ENCODE data around the gene VPS37D. TPM values are rescaled to one million over a fixed set of nuclear protein-coding genes. Genes with fewer than 3 reads are reported as not detected.

Gene VPS37D
- total RNA-seq, result 19.4 TPM

GRCh38 chr7:73667344-73668102 is at the start of gene VPS37D:
TSS of gene VPS37D (plus strand) at chr7:73667831. CDS start at chr7:73667959, 128 bp downstream.

GRCh38 chr7:73623798-73624668 is 43.6 kb upstream of the VPS37D start, which contains the start of gene MLXIPL:
TSS of gene MLXIPL (minus strand) at chr7:73624522. CDS start at chr7:73624492, 30 bp downstream.

GRCh38 chr7:73683056-73683787 is 15.6 kb downstream of the VPS37D start, which contains the start of the genes BUD23 and DNAJC30:
TSS of gene BUD23 (plus strand) at chr7:73683597. CDS start at chr7:73683626, 29 bp downstream.
TSS of gene DNAJC30 (minus strand) at chr7:73683453. CDS start at chr7:73683423, 30 bp downstream.

GRCh38 chr7:73718905-73719805 is 51.5 kb downstream of the VPS37D start, which contains the start of gene STX1A:
TSS of gene STX1A (minus strand) at chr7:73719669. CDS start at chr7:73719631, 38 bp downstream.

Small RNAs within 50 kb of the gene (small RNA-seq; reads per million reads assigned to genes)
- gene MIR4284 (ENCODE audit: low replicate concordance), result 0.09 reads per million

Other genes with a start within 250 kb of the VPS37D start
- gene FZD9, start 234.1 kb upstream of the VPS37D start, total RNA-seq, result 2.2 TPM
- 68.5 TPM for gene BAZ1B, start 145.5 kb upstream of the VPS37D start, total RNA-seq
- gene BCL7B, start 110.1 kb upstream of the VPS37D start, total RNA-seq, result 10.0 TPM
- 25.4 TPM for gene TBL2, start 89.3 kb upstream of the VPS37D start, total RNA-seq
- gene MLXIPL, start 43.3 kb upstream of the VPS37D start, total RNA-seq, result under 0.01 TPM
- gene DNAJC30, start 15.6 kb downstream of the VPS37D start, total RNA-seq, result 4.4 TPM
- gene BUD23, start 15.8 kb downstream of the VPS37D start, total RNA-seq, result 24.4 TPM
- 74.5 TPM for gene STX1A, start 51.8 kb downstream of the VPS37D start, total RNA-seq
- 7.5 TPM for gene ABHD11, start 71.0 kb downstream of the VPS37D start, total RNA-seq
- not detected for gene CLDN3, start 102.4 kb downstream of the VPS37D start, total RNA-seq
- gene CLDN4, start 163.2 kb downstream of the VPS37D start, total RNA-seq, result 0.63 TPM
- 0.94 TPM for gene METTL27, start 174.7 kb downstream of the VPS37D start, total RNA-seq
- not detected for gene TMEM270, start 193.3 kb downstream of the VPS37D start, total RNA-seq

Measured in parietal lobe (tissue), 2 donors.